Endothelial cell of umbilical vein (primary cell): ENCODE measurements around the gene TRIM67. TPM values are rescaled to one million over a fixed set of nuclear protein-coding genes. Genes with fewer than 3 reads are reported as not detected.

ENCODE experiments used
- BruUV-seq: library from RNA; stranded (reverse); fragments of 400-500 nt; replicated peaks from 2 replicates; lab custom pipeline; 2021; lab: Mats Ljungman, UMichigan
- CTCF ChIA-PET: fragments of 300-600, 350-600 bp; sonication (Branson Sonifier 250); formaldehyde crosslinking; loops from one replicate; lab custom pipeline; 2021; ENCODE audit warnings: antibody characterized with exemption, inconsistent platforms; lab: Charles Lee
- POLR2A ChIA-PET: fragments of 300-600, 350-600 bp; sonication (Branson Sonifier 250); formaldehyde crosslinking; loops from one replicate; lab custom pipeline; 2021; ENCODE audit warnings: antibody characterized with exemption, inconsistent platforms; lab: Charles Lee
- DNase-seq: peaks from one replicate; pipeline ENCODE4 v3.0.0-alpha.2; 2011; ENCODE audit warnings: low read depth, low spot score
- FAIRE-seq: peaks from 2 replicates; lab custom pipeline; 2011; peaks lifted over from hg19 to GRCh38; lab: Jason Lieb, UNC
- H2AFZ ChIP-seq: 2 replicates; pipeline ENCODE4 v1.6.0; 2012; ENCODE audit warnings: low read depth, low read length, control low read depth, inconsistent platforms
- H3K27ac ChIP-seq: 2 replicates; pipeline ENCODE4 v1.5.1; 2011; ENCODE audit warnings: low read depth, mild to moderate bottlenecking, control low read depth, low read length, moderate library complexity; ENCODE audit not compliant: insufficient read depth
- H3K27me3 ChIP-seq, 2 experiments: 2 replicates each; pipeline versions ENCODE4 v1.6.0 to v1.6.1; 2011; ENCODE audit warnings: low read length in 2 of 2, mixed read lengths in 1 of 2; ENCODE audit not compliant: control insufficient read depth in 2 of 2, insufficient read depth in 2 of 2
- H3K36me3 ChIP-seq, 2 experiments: 2 replicates in 1 of 2; 3 replicates in 1 of 2; pipeline ENCODE4 v1.5.1; 2011; ENCODE audit warnings: low read length in 2 of 2, mild to moderate bottlenecking in 1 of 2, moderate library complexity in 1 of 2; ENCODE audit not compliant: control insufficient read depth in 2 of 2, insufficient read depth in 2 of 2; ENCODE audit errors: extremely low read depth in 1 of 2
- H3K4me1 ChIP-seq: 3 replicates; pipeline ENCODE4 v1.5.1; 2011; ENCODE audit warnings: mild to moderate bottlenecking, low read length; ENCODE audit not compliant: control insufficient read depth, insufficient read depth; ENCODE audit errors: extremely low read depth
- H3K4me2 ChIP-seq: 2 replicates; pipeline ENCODE4 v1.6.1; 2011; ENCODE audit warnings: low read length, control low read depth, mixed read lengths; ENCODE audit not compliant: insufficient read depth
- H3K4me3 ChIP-seq, 3 experiments: fragments of 200-600 bp in 1 of 3; sonication (generic), shearing (Covaris generic) in 1 of 3; replicated peaks in 1 of 3; 2 replicates each; pipeline ENCODE4 v1.5.1; 2011 to 2016; ENCODE audit warnings: control low read depth in 3 of 3, low read length in 3 of 3, mild to moderate bottlenecking in 2 of 3, inconsistent platforms in 1 of 3, low read depth in 1 of 3, moderate library complexity in 1 of 3; ENCODE audit not compliant: insufficient read depth in 1 of 3
- H3K79me2 ChIP-seq: 2 replicates; pipeline ENCODE4 v1.6.0; 2012; ENCODE audit warnings: low read length, inconsistent platforms; ENCODE audit not compliant: control insufficient read depth, insufficient read depth
- H3K9ac ChIP-seq: replicated peaks from 2 replicates; pipeline ENCODE3; 2011; ENCODE audit warnings: low read length, control low read depth; ENCODE audit not compliant: insufficient read depth; ENCODE audit errors: extremely low read depth
- H3K9me1 ChIP-seq: replicated peaks from 3 replicates; pipeline ENCODE4 v1.6.0; 2011; ENCODE audit warnings: mild to moderate bottlenecking, low read length; ENCODE audit not compliant: control insufficient read depth, insufficient read depth; ENCODE audit errors: extremely low read depth
- H3K9me3 ChIP-seq: replicated peaks from 2 replicates; pipeline ENCODE4 v1.5.1; 2012; ENCODE audit warnings: low read length, inconsistent platforms; ENCODE audit not compliant: control insufficient read depth, insufficient read depth
- H4K20me1 ChIP-seq: replicated peaks from 2 replicates; pipeline ENCODE3; 2011; ENCODE audit warnings: mild to moderate bottlenecking, low read length; ENCODE audit not compliant: control insufficient read depth, insufficient read depth; ENCODE audit errors: extremely low read depth
- POLR2AphosphoS5 ChIP-seq: IDR thresholded peaks from 2 replicates; pipeline ENCODE4 v1.6.1; 2012; ENCODE audit warnings: low read depth, mild to moderate bottlenecking, control low read depth, low read length, moderate library complexity; ENCODE audit not compliant: insufficient read depth
- dilution Hi-C: fragments of 300-500 bp; cut with MboI; formaldehyde crosslinking; loops from one replicate; pipeline ENCODE4 v1.15.0; 2019; ENCODE audit warnings: low sequenced_read_pairs; ENCODE audit not compliant: extremely low pct_ligation_motif_present
- intact Hi-C: fragments of 100-400 bp; cut with micrococcal nuclease; formaldehyde crosslinking; loops from one replicate; pipeline ENCODE4 v1.10.0; 2022
- polyA plus RNA-seq, 4 experiments: library from polyadenylated mRNA; depleted of rRNA in 3 of 4; stranded (reverse) in 3 of 4; unstranded in 1 of 4; fragments of >200 nt; gene quantifications; 2 replicates each; pipeline versions ENCODE4 v1.2.1 to v1.2.3, GENCODE V29; 2011 to 2012; ENCODE audit warnings: missing spikeins in 1 of 4
- total RNA-seq: library from RNA; stranded (reverse); gene quantifications from 2 replicates; pipeline ENCODE4 v1.2.3, GENCODE V29; 2021
- TF ChIP-seq, protein P1 (sequence below), 2 donors: IDR thresholded peaks; 1 replicate in 1 of 2; 2 replicates in 1 of 2; pipeline ENCODE4 v1.5.1; 2011; ENCODE audit warnings: low read length in 2 of 2, mild to moderate bottlenecking in 2 of 2, moderate library complexity in 2 of 2, control low read depth in 1 of 2, inconsistent platforms in 1 of 2, low read depth in 1 of 2; ENCODE audit not compliant: insufficient read depth in 1 of 2; ENCODE audit errors: extremely low read depth in 1 of 2

The TRIM67 gene
- total and polyA plus RNA-seq, 2 donors (not counting 3 experiments of a cell fraction or from before 2014, with no cell fraction given): not detected

DNA sequence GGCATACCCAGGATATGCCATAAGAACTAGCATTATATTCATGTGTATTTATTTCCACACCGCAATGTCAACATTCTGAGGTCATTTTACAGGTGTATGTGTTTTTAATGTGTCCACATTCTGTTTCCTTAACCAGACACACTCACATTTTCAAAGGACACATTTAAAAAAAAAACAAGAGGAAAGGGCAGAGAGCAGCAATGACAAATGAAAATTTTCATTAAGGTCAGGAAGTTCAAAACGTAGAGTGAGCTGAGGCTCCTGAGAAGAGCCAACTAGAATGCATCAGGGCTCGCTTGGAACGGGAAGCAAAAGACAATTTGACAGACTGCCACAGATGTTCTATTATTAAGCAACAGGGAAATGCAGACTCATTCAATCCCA lies 74.3 kb downstream of the TRIM67 start:
- no TSS peak for BruUV-seq
- Histone ChIP-seq H3K27ac (no peak overlapping the region), H4K20me1 (no peaks in the 10 kb centered on the region), H3K9me1 (no peaks in the 10 kb centered on the region), H3K79me2 (peaks cover 10% of the 10 kb centered on the region), H2AFZ (no peak overlapping the region), H3K36me3 (peaks cover 0 to 4% of the 10 kb centered on the region in 2 experiments), H3K9ac (no peak overlapping the region), H3K4me2 (no peak overlapping the region), H3K27me3 (no peaks in the 10 kb centered on the region), H3K4me1 (peaks cover 11% of the 10 kb centered on the region), H3K9me3 (no peaks in the 10 kb centered on the region), H3K4me3 (no peak overlapping the region)
- dilution Hi-C loops: no loop called here
- no peak for TF ChIP-seq POLR2AphosphoS5
- ChIA-PET CTCF (no interaction called here), POLR2A (no interaction called here)
- FAIRE-seq (no peak), DNase-seq (no peak)
- intact Hi-C loops: no loop called here

DNA sequence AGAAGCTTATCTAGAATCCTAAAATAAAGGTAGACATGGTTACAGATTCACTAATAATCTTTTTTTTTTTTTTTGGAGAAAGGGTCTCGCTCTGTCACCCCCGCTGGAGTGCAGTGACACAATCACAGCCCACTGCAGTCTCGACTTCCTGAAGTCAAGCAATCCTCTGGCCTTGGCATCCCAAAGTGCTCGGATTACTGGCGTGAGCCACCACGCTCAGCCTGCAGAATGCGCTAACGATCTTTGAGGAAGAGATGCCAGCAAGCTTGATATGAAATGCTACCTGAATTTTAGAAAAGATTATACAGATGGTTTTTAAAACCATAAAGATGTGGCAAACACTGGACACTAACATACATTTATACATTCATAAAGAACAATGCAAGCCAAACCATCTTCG lies 75.1 kb downstream of the TRIM67 start:
- Histone ChIP-seq H3K79me2 (peaks cover 16% of the 10 kb centered on the region), H3K27ac (no peak overlapping the region), H3K9me3 (no peaks in the 10 kb centered on the region), H3K4me3 (no peak overlapping the region), H3K27me3 (no peaks in the 10 kb centered on the region), H4K20me1 (no peaks in the 10 kb centered on the region), H2AFZ (no peak overlapping the region), H3K4me1 (peaks cover 12% of the 10 kb centered on the region), H3K36me3 (peaks cover 0 to 4% of the 10 kb centered on the region in 2 experiments), H3K9me1 (no peaks in the 10 kb centered on the region), H3K4me2 (no peak overlapping the region), H3K9ac (no peak overlapping the region)
- TF ChIP-seq, protein P1, sequence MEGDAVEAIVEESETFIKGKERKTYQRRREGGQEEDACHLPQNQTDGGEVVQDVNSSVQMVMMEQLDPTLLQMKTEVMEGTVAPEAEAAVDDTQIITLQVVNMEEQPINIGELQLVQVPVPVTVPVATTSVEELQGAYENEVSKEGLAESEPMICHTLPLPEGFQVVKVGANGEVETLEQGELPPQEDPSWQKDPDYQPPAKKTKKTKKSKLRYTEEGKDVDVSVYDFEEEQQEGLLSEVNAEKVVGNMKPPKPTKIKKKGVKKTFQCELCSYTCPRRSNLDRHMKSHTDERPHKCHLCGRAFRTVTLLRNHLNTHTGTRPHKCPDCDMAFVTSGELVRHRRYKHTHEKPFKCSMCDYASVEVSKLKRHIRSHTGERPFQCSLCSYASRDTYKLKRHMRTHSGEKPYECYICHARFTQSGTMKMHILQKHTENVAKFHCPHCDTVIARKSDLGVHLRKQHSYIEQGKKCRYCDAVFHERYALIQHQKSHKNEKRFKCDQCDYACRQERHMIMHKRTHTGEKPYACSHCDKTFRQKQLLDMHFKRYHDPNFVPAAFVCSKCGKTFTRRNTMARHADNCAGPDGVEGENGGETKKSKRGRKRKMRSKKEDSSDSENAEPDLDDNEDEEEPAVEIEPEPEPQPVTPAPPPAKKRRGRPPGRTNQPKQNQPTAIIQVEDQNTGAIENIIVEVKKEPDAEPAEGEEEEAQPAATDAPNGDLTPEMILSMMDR (IDR thresholded peaks at IDR 0.05; ENCODE audit: extremely low read depth in 1 of 2, insufficient read depth in 1 of 2, low read depth in 1 of 2, low read length in 2 of 2): no peak
- no TSS peak for BruUV-seq
- POLR2A ChIA-PET: no interaction called here
- dilution Hi-C loops: no loop called here
- FAIRE-seq: no peak
- no peak for DNase-seq
- CTCF ChIA-PET: no interaction called here
- intact Hi-C loops: no loop called here
